Urinary bladder (tissue), 4 donors: ENCODE measurements around the gene TMEM212. TPM values are rescaled to one million over a fixed set of nuclear protein-coding genes. Genes with fewer than 3 reads are reported as not detected.
"Not testable (repeated sequence)": the region's sequence is repeated elsewhere in the genome, so short reads cannot be mapped to it uniquely, and the experiment has no call there.

Source experiments
- DNase-seq: peaks from one replicate; pipeline ENCODE4 v3.0.0-alpha.2; 2015; ENCODE audit errors: extremely low spot score
- H3K27ac ChIP-seq: one replicate; pipeline ENCODE4 v1.5.1; 2013; ENCODE audit warnings: low read depth, mild to moderate bottlenecking, moderate library complexity
- H3K36me3 ChIP-seq: one replicate; pipeline ENCODE4 v1.6.1; 2013; ENCODE audit warnings: mild to moderate bottlenecking, moderate library complexity; ENCODE audit not compliant: insufficient read depth
- H3K4me1 ChIP-seq: one replicate; pipeline ENCODE4 v1.6.1; 2013; ENCODE audit warnings: mild to moderate bottlenecking, moderate library complexity; ENCODE audit not compliant: insufficient read depth
- H3K4me3 ChIP-seq: one replicate; pipeline ENCODE4 v1.5.1; 2013; ENCODE audit warnings: low read depth, low read length
- WGBS: extraction: QIAGEN DNeasy Blood & Tissue Kit; methylation state at CpG from one replicate; pipeline ENCODE4 v1.1.7; 2013; 5-methylcytosine and 5-hydroxymethylcytosine counted together
- polyA plus RNA-seq: library from polyadenylated mRNA; stranded (reverse); fragments of 200-250 nt; gene quantifications from one replicate; pipeline ENCODE4 v1.2.3, GENCODE V29; 2013
- total RNA-seq: library from RNA; depleted of rRNA; stranded (reverse); fragments of >200 nt; gene quantifications from one replicate; pipeline ENCODE4 v1.2.3, GENCODE V29; 2014
- donor health status: healthy with polysubstance abuse.
- donor health status: healthy.

Gene TMEM212
- total and polyA plus RNA-seq, 2 donors, result not detected

- 86% methylated on average over 6 of the region's 6 CpGs for WGBS
- Histone ChIP-seq H3K4me1 (no peaks in the 10 kb centered on the region), H3K36me3 (no peaks in the 10 kb centered on the region), H3K27ac (no peak overlapping the region), H3K4me3 (no peak overlapping the region)
- no peak for DNase-seq
Observed at GRCh38 chr3:171847133-171847532, 4.0 kb downstream of the TMEM212 start.

- DNase-seq, result no peak
- Histone ChIP-seq H3K4me3 (no peak overlapping the region), H3K27ac (no peak overlapping the region), H3K4me1 (no peaks in the 10 kb centered on the region), H3K36me3 (no peaks in the 10 kb centered on the region)
- 89% methylated on average over 3 of the region's 3 CpGs for WGBS
Observed at GRCh38 chr3:171847595-171848259, 4.6 kb downstream of the TMEM212 start.

- Histone ChIP-seq H3K4me1 (no peaks in the 10 kb centered on the region), H3K4me3 (no peak overlapping the region), H3K36me3 (no peaks in the 10 kb centered on the region), H3K27ac (no peak overlapping the region)
- no peak for DNase-seq
- WGBS, result 85% methylated on average over 6 of the region's 6 CpGs
Observed at GRCh38 chr3:171849617-171850319, 6.6 kb downstream of the TMEM212 start.

- Histone ChIP-seq H3K4me3 (no peak overlapping the region), H3K36me3 (no peaks in the 10 kb centered on the region), H3K27ac (no peak overlapping the region), H3K4me1 (no peaks in the 10 kb centered on the region)
- DNase-seq, result no peak
- 66% methylated on average over 6 of the region's 6 CpGs for WGBS
Observed at GRCh38 chr3:171850320-171850959, 7.3 kb downstream of the TMEM212 start.

- WGBS, result 80% methylated on average over 6 of the region's 6 CpGs
Observed at GRCh38 chr3:171850960-171851659, 8.0 kb downstream of the TMEM212 start.

GRCh38 chr3:171851660-171852058 is 8.5 kb downstream of the TMEM212 start:
- DNase-seq, result no peak
- Histone ChIP-seq H3K4me1 (no peaks in the 10 kb centered on the region), H3K36me3 (no peaks in the 10 kb centered on the region), H3K27ac (no peak overlapping the region), H3K4me3 (no peak overlapping the region)
- WGBS, result 70% methylated on average over 5 of the region's 5 CpGs

More at GRCh38 chr3:171850960-171851659, 8.0 kb downstream of the TMEM212 start:
- no peak for DNase-seq
- Histone ChIP-seq H3K36me3 (no peaks in the 10 kb centered on the region), H3K4me3 (no peak overlapping the region), H3K27ac (no peak overlapping the region), H3K4me1 (no peaks in the 10 kb centered on the region)

- DNase-seq, result no peak
- WGBS, result 88% methylated on average over 2 of the region's 2 CpGs
- H3K27ac ChIP-seq, result no peak overlapping the region
- H3K36me3 ChIP-seq, result no peaks in the 10 kb centered on the region
- H3K4me1 ChIP-seq, result no peaks in the 10 kb centered on the region
- H3K4me3 ChIP-seq, result no peak overlapping the region
Observed at GRCh38 chr3:171854649-171855305, 11.6 kb downstream of the TMEM212 start.

- DNase-seq, H3K36me3 ChIP-seq, H3K4me1 ChIP-seq, H3K27ac ChIP-seq, H3K4me3 ChIP-seq: not testable (repeated sequence)
- 96% methylated on average over 4 of the region's 4 CpGs for WGBS
Observed at GRCh38 chr3:171858770-171859169, 15.6 kb downstream of the TMEM212 start.

GRCh38 chr3:171860830-171861535 is 17.8 kb downstream of the TMEM212 start:
- Histone ChIP-seq H3K4me1 (no peaks in the 10 kb centered on the region), H3K27ac (no peak overlapping the region), H3K36me3 (no peaks in the 10 kb centered on the region), H3K4me3 (no peak overlapping the region)
- 33% methylated on average over 6 of the region's 6 CpGs for WGBS
- no peak for DNase-seq

- no peaks in the 10 kb centered on the region for H3K36me3 ChIP-seq
- 88% methylated on average over 2 of the region's 2 CpGs for WGBS
- no peak for DNase-seq
- no peak overlapping the region for H3K4me3 ChIP-seq
- no peak overlapping the region for H3K27ac ChIP-seq
- H3K4me1 ChIP-seq, result no peaks in the 10 kb centered on the region
Observed at GRCh38 chr3:171862392-171862791, 19.2 kb downstream of the TMEM212 start.

GRCh38 chr3:171862993-171863521 is 19.9 kb downstream of the TMEM212 start:
- WGBS, result 40% methylated on average over 11 of the region's 11 CpGs
- DNase-seq, result no peak
- no peaks in the 10 kb centered on the region for H3K36me3 ChIP-seq
- H3K4me1 ChIP-seq, result no peaks in the 10 kb centered on the region
- H3K4me3 ChIP-seq, result no peak overlapping the region
- no peak overlapping the region for H3K27ac ChIP-seq

GRCh38 chr3:171863920-171864319 is 20.8 kb downstream of the TMEM212 start:
- H3K27ac ChIP-seq, result no peak overlapping the region
- no peaks in the 10 kb centered on the region for H3K36me3 ChIP-seq
- no peaks in the 10 kb centered on the region for H3K4me1 ChIP-seq
- no peak for DNase-seq
- no peak overlapping the region for H3K4me3 ChIP-seq
- WGBS, result 89% methylated on average over 3 of the region's 3 CpGs
